Liver (tissue), 9 donors: ENCODE data around the gene ABCB4. TPM values are rescaled to one million over a fixed set of nuclear protein-coding genes. Genes with fewer than 3 reads are reported as not detected.
A peak's percentile ranks its signal among the peaks of the same experiment; 100 is the strongest.

Source experiments
- DNase-seq: peaks from one replicate; pipeline ENCODE4 v3.0.0-alpha.2; 2017; ENCODE audit warnings: low spot score
- H3K27ac ChIP-seq, 2 donors: one replicate each; pipeline ENCODE4 v1.7.0; 2013; ENCODE audit warnings: inconsistent platforms in 2 of 2, low read length in 2 of 2, control low read depth in 1 of 2, low read depth in 1 of 2, mild to moderate bottlenecking in 1 of 2
- H3K27me3 ChIP-seq, 4 donors: one replicate each; pipeline versions ENCODE4 v1.6.1 to v1.7.0; 2013; ENCODE audit warnings: low read length in 3 of 4, inconsistent platforms in 1 of 4, mild to moderate bottlenecking in 1 of 4, moderate library complexity in 1 of 4; ENCODE audit not compliant: control insufficient read depth in 4 of 4, insufficient read depth in 4 of 4
- H3K36me3 ChIP-seq, 4 donors: one replicate each; pipeline versions ENCODE4 v1.6.1 to v1.7.0; 2013; ENCODE audit warnings: low read length in 3 of 4, mild to moderate bottlenecking in 3 of 4, low read depth in 1 of 4, moderate library complexity in 1 of 4; ENCODE audit not compliant: control insufficient read depth in 4 of 4, insufficient read depth in 3 of 4
- H3K4me1 ChIP-seq, 4 donors: one replicate each; pipeline versions ENCODE4 v1.6.1 to v1.7.0; 2013; ENCODE audit warnings: low read length in 3 of 4, mild to moderate bottlenecking in 3 of 4, moderate library complexity in 1 of 4; ENCODE audit not compliant: control insufficient read depth in 4 of 4, insufficient read depth in 4 of 4
- H3K4me3 ChIP-seq, 3 donors: one replicate each; pipeline versions ENCODE4 v1.6.1 to v1.7.0; 2013; ENCODE audit warnings: low read length in 3 of 3, control low read depth in 1 of 3, low read depth in 1 of 3, mild to moderate bottlenecking in 1 of 3
- H3K9ac ChIP-seq, 2 donors: one replicate each; pipeline ENCODE4 v1.7.0; 2013; ENCODE audit warnings: low read length in 2 of 2, mild to moderate bottlenecking in 2 of 2, moderate library complexity in 2 of 2, control low read depth in 1 of 2, low read depth in 1 of 2
- H3K9me3 ChIP-seq, 4 donors: one replicate each; pipeline versions ENCODE4 v1.6.1 to v1.7.0; 2013; ENCODE audit warnings: low read length in 3 of 4; ENCODE audit not compliant: control insufficient read depth in 4 of 4
- CTCF ChIP-seq: fragments of 150-350 bp; IDR thresholded peaks from 2 replicates; pipeline ENCODE4 v1.5.1; 2017; ENCODE audit warnings: improper control_type of control experiment, low read depth, low read length; ENCODE audit not compliant: missing input control
- EGR1 ChIP-seq, 2 donors: IDR thresholded peaks; 2 replicates each; pipeline ENCODE4 v1.6.1; 2016 to 2018; ENCODE audit warnings: antibody characterized with exemption in 2 of 2, low read depth in 2 of 2
- FOXA1 ChIP-seq: IDR thresholded peaks from 2 replicates; pipeline ENCODE4 v1.6.1; 2016; ENCODE audit warnings: antibody characterized with exemption
- FOXA2 ChIP-seq: IDR thresholded peaks from 2 replicates; pipeline ENCODE4 v1.6.1; 2016; ENCODE audit warnings: antibody characterized with exemption
- GABPA ChIP-seq, 2 donors: IDR thresholded peaks in 1 of 2; conservative IDR thresholded peaks in 1 of 2; 2 replicates each; pipeline ENCODE4 v1.6.1; 2016; ENCODE audit warnings: antibody characterized with exemption in 2 of 2, mild to moderate bottlenecking in 1 of 2, moderate library complexity in 1 of 2
- HNF4A ChIP-seq, 2 donors: conservative IDR thresholded peaks; 2 replicates each; pipeline ENCODE4 v1.6.1; 2016; ENCODE audit warnings: antibody characterized with exemption in 2 of 2, mild to moderate bottlenecking in 2 of 2
- HNF4G ChIP-seq: IDR thresholded peaks from 2 replicates; pipeline ENCODE4 v1.6.1; 2016; ENCODE audit warnings: antibody characterized with exemption
- JUND ChIP-seq, 2 donors: IDR thresholded peaks; 2 replicates each; pipeline ENCODE4 v1.6.1; 2016; ENCODE audit warnings: antibody characterized with exemption in 2 of 2
- MAX ChIP-seq: IDR thresholded peaks from 2 replicates; pipeline ENCODE4 v1.6.1; 2016; ENCODE audit warnings: antibody characterized with exemption
- NR2F2 ChIP-seq: IDR thresholded peaks from 2 replicates; pipeline ENCODE4 v1.6.1; 2016; ENCODE audit warnings: antibody characterized with exemption
- RAD21 ChIP-seq, 2 donors: IDR thresholded peaks; 2 replicates each; pipeline ENCODE4 v1.6.1; 2016; ENCODE audit warnings: antibody characterized with exemption in 2 of 2, mild to moderate bottlenecking in 2 of 2
- RXRA ChIP-seq, 2 donors: IDR thresholded peaks; 2 replicates each; pipeline ENCODE4 v1.6.1; 2017 to 2018; ENCODE audit warnings: antibody characterized with exemption in 2 of 2, mild to moderate bottlenecking in 1 of 2
- SP1 ChIP-seq: IDR thresholded peaks from 2 replicates; pipeline ENCODE4 v1.6.1; 2018; ENCODE audit warnings: antibody characterized with exemption, mild to moderate bottlenecking
- TAF1 ChIP-seq: conservative IDR thresholded peaks from 2 replicates; pipeline ENCODE4 v1.6.1; 2016; ENCODE audit warnings: antibody characterized with exemption, mild to moderate bottlenecking
- YY1 ChIP-seq: IDR thresholded peaks from 2 replicates; pipeline ENCODE4 v1.6.1; 2016; ENCODE audit warnings: antibody characterized with exemption, mild to moderate bottlenecking
- ZBTB33 ChIP-seq: IDR thresholded peaks from 2 replicates; pipeline ENCODE4 v1.6.1; 2016; ENCODE audit warnings: antibody characterized with exemption
- WGBS: extraction: QIAGEN DNeasy Blood & Tissue Kit; methylation state at CpG from one replicate; pipeline ENCODE4 v1.1.7; 2013; 5-methylcytosine and 5-hydroxymethylcytosine counted together
- polyA plus RNA-seq, 2 donors: library from polyadenylated mRNA; stranded (reverse) in 1 of 2; unstranded in 1 of 2; fragments of 200-250 nt in 1 of 2; fragments of >200 nt in 1 of 2; fragmentation: Nextera tagmentation in 1 of 2; extraction: Ambion mirVana in 1 of 2; gene quantifications; one replicate each; pipeline versions ENCODE4 v1.2.1 to v1.2.3, GENCODE V29; 2013 to 2015
- total RNA-seq, 2 donors: library from RNA; depleted of rRNA; stranded (reverse); fragments of >200 nt; gene quantifications; one replicate each; pipeline ENCODE4 v1.2.3, GENCODE V29; 2014
- TF ChIP-seq, protein P1 (sequence below): IDR thresholded peaks from 2 replicates; pipeline ENCODE4 v1.6.1; 2016; ENCODE audit warnings: antibody characterized with exemption, mild to moderate bottlenecking
- TF ChIP-seq, protein P2 (sequence below): IDR thresholded peaks from 2 replicates; pipeline ENCODE4 v1.6.1; 2016; ENCODE audit warnings: antibody characterized with exemption
- donor health status: healthy.
- donor health status: healthy.
- donor health status: healthy.
- donor health status: healthy.
- donor health status: healthy.

Gene ABCB4
- total and polyA plus RNA-seq, 4 donors = 6.7 to 409 (median 77.6) TPM

DNA sequence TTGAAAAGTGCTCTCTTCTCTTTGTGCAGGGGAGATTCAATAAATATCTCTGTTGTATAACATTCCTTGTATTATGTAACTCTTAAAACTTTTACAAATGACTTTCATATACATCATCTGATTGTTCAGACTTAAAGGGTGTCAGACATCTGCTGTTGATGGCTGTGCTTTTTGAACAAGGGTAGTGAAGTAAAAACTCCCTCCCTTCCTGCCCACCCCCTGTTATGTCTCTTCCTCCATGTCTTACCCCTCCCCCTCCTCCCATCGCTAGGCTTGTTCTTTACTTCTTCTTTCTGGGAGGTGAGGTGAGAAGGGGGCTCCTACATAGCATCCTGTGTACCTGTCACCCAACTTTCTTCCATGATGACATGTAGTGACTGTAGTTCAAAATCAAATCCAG, 23.4 kb upstream of the ABCB4 start:
- DNase-seq = no peak
- 82% methylated on average over 1 of the region's 1 CpG for WGBS
- Histone ChIP-seq H3K4me1 (peaks cover 15 to 45% (median 29%) of the 10 kb centered on the region in 4 donors), H3K4me3 (no peak overlapping the region), H3K27ac (peak overlapping the region in 1 of 2 donors; percentile 57), H3K9ac (no peak overlapping the region), H3K9me3 (no peaks in the 10 kb centered on the region), H3K36me3 (no peaks in the 10 kb centered on the region), H3K27me3 (no peaks in the 10 kb centered on the region)
- TF ChIP-seq JUND (IDR thresholded peaks at IDR 0.05) = no peak

DNA sequence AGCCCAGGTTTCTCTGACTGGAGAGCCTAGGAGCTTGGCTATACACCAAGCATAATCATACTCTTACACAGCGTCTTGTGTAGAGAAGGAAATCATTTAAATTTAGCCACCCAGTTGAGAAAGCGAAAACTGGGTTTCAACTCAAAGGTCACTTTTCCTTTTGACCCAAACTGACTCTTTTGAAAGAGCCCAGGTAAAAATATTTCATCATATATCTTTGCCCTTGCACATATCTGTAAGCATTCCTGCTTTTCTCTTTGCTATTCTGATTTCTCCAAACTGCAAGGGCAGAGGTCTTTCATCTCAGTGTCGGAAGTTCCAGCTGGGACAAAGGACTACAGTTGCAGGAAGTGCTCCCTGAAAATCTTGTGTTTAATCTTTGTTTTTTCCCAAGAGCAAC, 22.0 kb upstream of the ABCB4 start:
- TF ChIP-seq ZBTB33 (peak; percentile 78), RAD21 (IDR thresholded peaks at IDR 0.05) (peak; percentile 38 to 65), YY1 (peak; percentile 68), HNF4A (conservative IDR thresholded peaks at IDR 0.05) (peak; percentile 93 to 94), FOXA2 (peak; percentile 19), NR2F2 (peak; percentile 77), JUND (IDR thresholded peaks at IDR 0.05) (peak; percentile 87 to 93), MAX (peak; percentile 81), FOXA1 (peak; percentile 39), HNF4G (peak; percentile 70), TAF1 (peak; percentile 93), EGR1 (IDR thresholded peaks at IDR 0.05; ENCODE audit: low read depth in 2 of 2) (peak in 1 of 2 donors; percentile 45), CTCF (no peak), GABPA (IDR thresholded peaks at IDR 0.05 in 1 of 2, conservative IDR thresholded peaks at IDR 0.05 in 1 of 2) (peak in 1 of 2 donors; percentile 42), SP1 (peak; percentile 93), RXRA (IDR thresholded peaks at IDR 0.05) (peak; percentile 98 to 99)
- TF ChIP-seq, protein P1, sequence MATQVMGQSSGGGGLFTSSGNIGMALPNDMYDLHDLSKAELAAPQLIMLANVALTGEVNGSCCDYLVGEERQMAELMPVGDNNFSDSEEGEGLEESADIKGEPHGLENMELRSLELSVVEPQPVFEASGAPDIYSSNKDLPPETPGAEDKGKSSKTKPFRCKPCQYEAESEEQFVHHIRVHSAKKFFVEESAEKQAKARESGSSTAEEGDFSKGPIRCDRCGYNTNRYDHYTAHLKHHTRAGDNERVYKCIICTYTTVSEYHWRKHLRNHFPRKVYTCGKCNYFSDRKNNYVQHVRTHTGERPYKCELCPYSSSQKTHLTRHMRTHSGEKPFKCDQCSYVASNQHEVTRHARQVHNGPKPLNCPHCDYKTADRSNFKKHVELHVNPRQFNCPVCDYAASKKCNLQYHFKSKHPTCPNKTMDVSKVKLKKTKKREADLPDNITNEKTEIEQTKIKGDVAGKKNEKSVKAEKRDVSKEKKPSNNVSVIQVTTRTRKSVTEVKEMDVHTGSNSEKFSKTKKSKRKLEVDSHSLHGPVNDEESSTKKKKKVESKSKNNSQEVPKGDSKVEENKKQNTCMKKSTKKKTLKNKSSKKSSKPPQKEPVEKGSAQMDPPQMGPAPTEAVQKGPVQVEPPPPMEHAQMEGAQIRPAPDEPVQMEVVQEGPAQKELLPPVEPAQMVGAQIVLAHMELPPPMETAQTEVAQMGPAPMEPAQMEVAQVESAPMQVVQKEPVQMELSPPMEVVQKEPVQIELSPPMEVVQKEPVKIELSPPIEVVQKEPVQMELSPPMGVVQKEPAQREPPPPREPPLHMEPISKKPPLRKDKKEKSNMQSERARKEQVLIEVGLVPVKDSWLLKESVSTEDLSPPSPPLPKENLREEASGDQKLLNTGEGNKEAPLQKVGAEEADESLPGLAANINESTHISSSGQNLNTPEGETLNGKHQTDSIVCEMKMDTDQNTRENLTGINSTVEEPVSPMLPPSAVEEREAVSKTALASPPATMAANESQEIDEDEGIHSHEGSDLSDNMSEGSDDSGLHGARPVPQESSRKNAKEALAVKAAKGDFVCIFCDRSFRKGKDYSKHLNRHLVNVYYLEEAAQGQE = peak; percentile 59
- TF ChIP-seq, protein P2, sequence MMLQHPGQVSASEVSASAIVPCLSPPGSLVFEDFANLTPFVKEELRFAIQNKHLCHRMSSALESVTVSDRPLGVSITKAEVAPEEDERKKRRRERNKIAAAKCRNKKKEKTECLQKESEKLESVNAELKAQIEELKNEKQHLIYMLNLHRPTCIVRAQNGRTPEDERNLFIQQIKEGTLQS = peak; percentile 89
- no peak for DNase-seq
- H3K9me3 ChIP-seq = no peaks in the 10 kb centered on the region
- 34% methylated on average over 3 of the region's 3 CpGs for WGBS
- no peak overlapping the region for H3K4me3 ChIP-seq
- H3K27me3 ChIP-seq = no peaks in the 10 kb centered on the region
- peaks cover 15 to 45% (median 29%) of the 10 kb centered on the region in 4 donors for H3K4me1 ChIP-seq
- no peaks in the 10 kb centered on the region for H3K36me3 ChIP-seq
- H3K27ac ChIP-seq = peak overlapping the region; percentile 57 to 65
- no peak overlapping the region for H3K9ac ChIP-seq
